Neural cell (in vitro differentiated cells): Measurements from ENCODE around the gene IGSF9B. TPM values are rescaled to one million over a fixed set of nuclear protein-coding genes. Genes with fewer than 3 reads are reported as not detected.

Experiments
- H2AFZ ChIP-seq: fragments of 200-600, 300-800 bp; sonication (generic), shearing (Covaris generic); 2 replicates; pipeline ENCODE4 v1.6.0; 2014; ENCODE audit warnings: low read depth, mild to moderate bottlenecking, antibody characterized with exemption, low read length, moderate library complexity
- H3F3A ChIP-seq: fragments of 200-600 bp; shearing (Covaris generic); 2 replicates; pipeline ENCODE4 v1.6.1; 2016; ENCODE audit warnings: mild to moderate bottlenecking, moderate library complexity, mixed read lengths, antibody characterized with exemption, low read length; ENCODE audit not compliant: insufficient read depth, poor library complexity, severe bottlenecking
- H3K27ac ChIP-seq: fragments of 200-600, 300-800 bp; sonication (generic), shearing (Covaris generic); 2 replicates; pipeline ENCODE4 v1.5.1; 2014; ENCODE audit warnings: mild to moderate bottlenecking, low read length, moderate library complexity
- H3K27me3 ChIP-seq: fragments of 300-800, 200-600 bp; sonication (generic), shearing (Covaris generic); 2 replicates; pipeline ENCODE4 v1.6.0; 2014; ENCODE audit warnings: mild to moderate bottlenecking, low read depth, low read length, moderate library complexity; ENCODE audit not compliant: insufficient read depth
- H3K36me3 ChIP-seq: fragments of 300-800, 200-600 bp; sonication (generic), shearing (Covaris generic); 2 replicates; pipeline ENCODE4 v1.5.1; 2014; ENCODE audit warnings: mild to moderate bottlenecking, antibody characterized with exemption, low read length, moderate library complexity; ENCODE audit not compliant: insufficient read depth
- H3K4me2 ChIP-seq: fragments of 300-800, 200-600 bp; sonication (generic), shearing (Covaris generic); 2 replicates; pipeline ENCODE4 v1.6.0; 2014; ENCODE audit warnings: mild to moderate bottlenecking, low read length
- H3K4me3 ChIP-seq: fragments of 300-800, 200-600 bp; sonication (generic), shearing (Covaris generic); 2 replicates; pipeline ENCODE4 v1.5.1; 2014; ENCODE audit warnings: mild to moderate bottlenecking, low read length, moderate library complexity
- H3K79me2 ChIP-seq: fragments of 200-600 bp; shearing (Covaris generic); replicated peaks from 2 replicates; pipeline ENCODE4 v1.6.0; 2014; ENCODE audit warnings: mild to moderate bottlenecking, low read length, moderate library complexity; ENCODE audit not compliant: insufficient read depth
- H3K9ac ChIP-seq: fragments of 300-800, 200-600 bp; sonication (generic), shearing (Covaris generic); 2 replicates; pipeline ENCODE4 v1.6.1; 2016; ENCODE audit warnings: mild to moderate bottlenecking, low read length, mixed read lengths
- H3K9me2 ChIP-seq: fragments of 200-600 bp; shearing (Covaris generic); 2 replicates; pipeline ENCODE4 v1.6.1; 2016; ENCODE audit warnings: mild to moderate bottlenecking, low read length, mixed read lengths; ENCODE audit not compliant: insufficient read depth
- H3K9me3 ChIP-seq: fragments of 200-600, 300-800 bp; sonication (generic), shearing (Covaris generic); 2 replicates; pipeline ENCODE4 v1.6.1; 2016; ENCODE audit warnings: mild to moderate bottlenecking, mixed run types, low read length, moderate library complexity, mixed read lengths
- H4K20me1 ChIP-seq: fragments of 200-600 bp; shearing (Covaris generic); 2 replicates; pipeline ENCODE4 v1.6.1; 2016; ENCODE audit warnings: mild to moderate bottlenecking, mixed run types; ENCODE audit not compliant: insufficient read depth
- EP300 ChIP-seq: fragments of 450-650 bp; conservative IDR thresholded peaks from 2 replicates; pipeline ENCODE4 v1.6.1; 2014; ENCODE audit warnings: antibody characterized with exemption, mild to moderate bottlenecking, moderate library complexity; ENCODE audit not compliant: poor library complexity, severe bottlenecking
- EZH2 ChIP-seq: fragments of 200-600, 300-800 bp; shearing (Covaris generic), sonication (generic); IDR thresholded peaks from 2 replicates; pipeline ENCODE4 v1.6.1; 2014; ENCODE audit warnings: antibody characterized with exemption, low read length, borderline replicate concordance, mild to moderate bottlenecking; ENCODE audit not compliant: insufficient read depth, poor library complexity, severe bottlenecking
- POLR2AphosphoS5 ChIP-seq: IDR thresholded peaks from 2 replicates; pipeline ENCODE4 v1.6.1; 2012
- RAD21 ChIP-seq: fragments of 450-650 bp; conservative IDR thresholded peaks from 2 replicates; pipeline ENCODE4 v1.6.1; 2014; ENCODE audit warnings: antibody characterized with exemption, mild to moderate bottlenecking, moderate library complexity
- REST ChIP-seq: IDR thresholded peaks from 2 replicates; pipeline ENCODE4 v1.6.1; 2012; ENCODE audit warnings: borderline replicate concordance
- SMC3 ChIP-seq: fragments of 450-650 bp; conservative IDR thresholded peaks from 2 replicates; pipeline ENCODE4 v1.6.1; 2014; ENCODE audit warnings: antibody characterized with exemption, mild to moderate bottlenecking, moderate library complexity; ENCODE audit not compliant: poor library complexity
- TAF1 ChIP-seq: IDR thresholded peaks from 2 replicates; pipeline ENCODE4 v1.6.1; 2012; ENCODE audit warnings: low read depth
- polyA plus RNA-seq: library from polyadenylated mRNA; depleted of rRNA; stranded (reverse); fragments of >200 nt; gene quantifications from 2 replicates; pipeline ENCODE4 v1.2.3, GENCODE V29; 2014
- TF ChIP-seq, protein P1 (sequence below): fragments of 450-650 bp; IDR thresholded peaks from 2 replicates; pipeline ENCODE4 v1.5.1; 2014; ENCODE audit warnings: antibody characterized with exemption, mild to moderate bottlenecking, moderate library complexity; ENCODE audit not compliant: poor library complexity, severe bottlenecking

The IGSF9B gene
- polyA plus RNA-seq, 1 donor from 2014 or later: 2.3 TPM

DNA sequence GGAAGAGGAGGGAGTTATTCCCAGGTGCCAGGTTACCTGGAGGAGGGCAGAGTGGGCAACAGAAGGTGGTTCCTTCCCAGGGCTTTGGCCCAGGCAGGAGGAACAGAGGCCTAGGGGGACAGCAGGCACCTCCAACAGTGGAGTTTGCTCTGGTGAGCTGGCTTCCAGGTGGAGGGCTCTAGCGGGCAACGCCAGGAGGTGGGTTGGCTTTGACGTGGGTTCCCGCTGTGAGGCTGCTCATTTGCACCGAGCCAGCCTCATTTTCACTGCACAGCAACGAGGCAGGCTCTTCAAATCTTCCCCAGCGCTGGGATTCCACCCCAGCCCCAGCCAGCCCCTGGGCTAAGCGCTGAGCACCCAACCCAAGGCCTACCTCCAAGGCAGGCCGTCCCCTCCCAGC lies 8.1 kb downstream of the IGSF9B start:
- Histone ChIP-seq H3K4me3 (peak overlapping the region; percentile 59), H3K9me3 (no peaks in the 10 kb centered on the region), H3K27ac (peak overlapping the region; percentile 99), H3F3A (peaks cover 5% of the 10 kb centered on the region), H3K4me2 (peak overlapping the region; percentile 69), H2AFZ (no peak overlapping the region), H3K27me3 (peaks cover 6% of the 10 kb centered on the region), H3K9me2 (no peaks in the 10 kb centered on the region), H4K20me1 (no peaks in the 10 kb centered on the region), H3K9ac (peak overlapping the region; percentile 92), H3K36me3 (no peaks in the 10 kb centered on the region), H3K79me2 (peaks cover 28% of the 10 kb centered on the region)
- no peak for TF ChIP-seq EP300
- TF ChIP-seq TAF1: peak; percentile 32
- no peak for TF ChIP-seq POLR2AphosphoS5
- TF ChIP-seq, protein P1, sequence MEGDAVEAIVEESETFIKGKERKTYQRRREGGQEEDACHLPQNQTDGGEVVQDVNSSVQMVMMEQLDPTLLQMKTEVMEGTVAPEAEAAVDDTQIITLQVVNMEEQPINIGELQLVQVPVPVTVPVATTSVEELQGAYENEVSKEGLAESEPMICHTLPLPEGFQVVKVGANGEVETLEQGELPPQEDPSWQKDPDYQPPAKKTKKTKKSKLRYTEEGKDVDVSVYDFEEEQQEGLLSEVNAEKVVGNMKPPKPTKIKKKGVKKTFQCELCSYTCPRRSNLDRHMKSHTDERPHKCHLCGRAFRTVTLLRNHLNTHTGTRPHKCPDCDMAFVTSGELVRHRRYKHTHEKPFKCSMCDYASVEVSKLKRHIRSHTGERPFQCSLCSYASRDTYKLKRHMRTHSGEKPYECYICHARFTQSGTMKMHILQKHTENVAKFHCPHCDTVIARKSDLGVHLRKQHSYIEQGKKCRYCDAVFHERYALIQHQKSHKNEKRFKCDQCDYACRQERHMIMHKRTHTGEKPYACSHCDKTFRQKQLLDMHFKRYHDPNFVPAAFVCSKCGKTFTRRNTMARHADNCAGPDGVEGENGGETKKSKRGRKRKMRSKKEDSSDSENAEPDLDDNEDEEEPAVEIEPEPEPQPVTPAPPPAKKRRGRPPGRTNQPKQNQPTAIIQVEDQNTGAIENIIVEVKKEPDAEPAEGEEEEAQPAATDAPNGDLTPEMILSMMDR: no peak
- no peak for TF ChIP-seq REST
- no peak for TF ChIP-seq SMC3
- no peak for TF ChIP-seq RAD21

GRCh38 chr11:133947321-133947756 lies 9.4 kb downstream of the IGSF9B start:
- Histone ChIP-seq H3K4me3 (peak overlapping the region; percentile 59), H3K27ac (peak overlapping the region; percentile 99), H3K4me2 (peak overlapping the region; percentile 49)

More at GRCh38 chr11:133947321-133947756, 9.4 kb downstream of the IGSF9B start:
- Histone ChIP-seq H3K79me2 (peaks cover 18% of the 10 kb centered on the region), H3K9ac (peak overlapping the region; percentile 92), H3F3A (peaks cover 5% of the 10 kb centered on the region), H3K9me2 (no peaks in the 10 kb centered on the region), H3K36me3 (no peaks in the 10 kb centered on the region), H3K9me3 (no peaks in the 10 kb centered on the region), H4K20me1 (no peaks in the 10 kb centered on the region), H2AFZ (peak overlapping the region; percentile 23), H3K27me3 (no peaks in the 10 kb centered on the region)
- TF ChIP-seq TAF1 (no peak), EZH2 (no peak), REST (no peak), SMC3 (peak; percentile 55), RAD21 (peak; percentile 58), EP300 (no peak)
- TF ChIP-seq, protein P1: peak; percentile 57
